Measurements from ENCODE around the gene NOXO1. TPM values are rescaled to one million over a fixed set of nuclear protein-coding genes. Genes with fewer than 3 reads are reported as not detected.

Gene NOXO1
- total RNA-seq (under 1 TPM; 0.56 to 0.99 TPM), total RNA-seq (0 to 1.6 (median 0.37) reads per million in 172 experiments)
- 0.32 TPM for polyA plus RNA-seq (2013, experiment 1 of 2)
- polyA plus RNA-seq (2013, experiment 2 of 2): 0.37 TPM

DNA sequence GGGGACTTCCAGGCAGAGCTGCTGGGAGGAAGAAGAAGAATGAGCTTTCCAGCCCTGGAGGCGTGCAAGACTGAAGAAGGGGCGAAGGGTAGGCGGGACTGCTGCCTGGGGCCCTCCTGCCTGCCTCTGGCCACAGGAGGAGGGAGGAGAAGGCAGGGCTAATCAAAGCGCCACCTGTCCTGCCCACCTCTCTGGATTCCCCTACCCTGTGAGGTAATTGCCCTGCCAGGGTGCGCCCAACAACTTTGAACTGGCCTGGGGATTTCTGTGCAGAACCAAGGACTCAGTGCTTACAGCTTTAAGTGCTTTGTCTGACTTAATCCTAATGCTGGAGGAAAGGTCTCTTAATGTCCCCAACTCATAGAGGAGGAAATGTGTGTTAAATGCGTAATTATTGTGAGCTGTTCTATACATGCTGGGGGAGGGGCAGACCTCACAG is at the start of gene NOXO1:
Gene NOXO1 (minus strand): TSS at position 72 of the 439 bp plus-strand sequence. CDS start 290 bp downstream, outside the sequence.
- ChIA-PET POLR2A (interaction anchor here (0.6 to 6.8 kb wide), 3 partner anchors 10 to 17 kb away, joined by 3 to 62 read pairs (median 5); partner anchors contain the start of genes RPS2 and TBL3), CTCF (no interaction called here)
- Histone ChIP-seq H3K4me1 (ENCODE audit: insufficient read depth, low read length) (peaks cover 49% of the 10 kb centered on the region), H3K4me3 (ENCODE audit: low read length) (no peak within 1 kb of the TSS), H3K9me3 (ENCODE audit: control insufficient read depth in 1 of 2, insufficient read depth in 1 of 2, low read length in 2 of 2) (peaks cover 0 to 24% of the 10 kb centered on the region in 2 experiments), H3K36me3 (ENCODE audit: insufficient read depth, low read length) (peaks cover 34% of the 10 kb centered on the region), H3K27me3 (ENCODE audit: control insufficient read depth in 1 of 2, insufficient read depth in 2 of 2, low read length in 2 of 2) (peaks cover 32 to 40% of the 10 kb centered on the region in 2 experiments), H3K27ac (ENCODE audit: low read depth in 1 of 2, low read length in 2 of 2) (no peak within 1 kb of the TSS)
- peaks cover 20% of the 10 kb centered on the region for H3K4me1 Mint-ChIP-seq (ENCODE audit: low read depth)
- peak within 1 kb of the TSS; percentile 84 for H3K4me3 Mint-ChIP-seq
- peaks cover 18% of the 10 kb centered on the region for H3K36me3 Mint-ChIP-seq (ENCODE audit: low read depth)
- ATAC-seq (ENCODE audit: poor library complexity) (no peak), DNase-seq (peak in 2 of 14 experiments; percentile 59)
- intact Hi-C loops (cut with DNase I, micrococcal nuclease): no loop called here
- peaks cover 28% of the 10 kb centered on the region for H3K27me3 Mint-ChIP-seq
- no peak within 1 kb of the TSS for H3K27ac Mint-ChIP-seq
- no peaks in the 10 kb centered on the region for H3K9me3 Mint-ChIP-seq
- TF ChIP-seq CTCF (IDR thresholded peaks at IDR 0.05): no peak

- Mint-ChIP-seq H3K4me3 (no peak overlapping the region), H3K4me1 (ENCODE audit: low read depth) (peaks cover 6% of the 10 kb centered on the region), H3K27me3 (no peaks in the 10 kb centered on the region), H3K27ac (no peak overlapping the region), H3K9me3 (no peaks in the 10 kb centered on the region), H3K36me3 (ENCODE audit: low read depth) (no peaks in the 10 kb centered on the region)
- CTCF ChIA-PET: no interaction called here
- intact Hi-C loops (cut with DNase I, micrococcal nuclease): no loop called here
- H3K27ac ChIP-seq (ENCODE audit: low read depth in 1 of 2, low read length in 2 of 2): no peak overlapping the region
- peaks cover 0 to 2% of the 10 kb centered on the region in 2 experiments for H3K27me3 ChIP-seq (ENCODE audit: control insufficient read depth in 1 of 2, insufficient read depth in 2 of 2, low read length in 2 of 2)
- H3K4me1 ChIP-seq (ENCODE audit: insufficient read depth, low read length): peaks cover 22% of the 10 kb centered on the region
- POLR2A ChIA-PET: no interaction called here
- no peak overlapping the region for H3K4me3 ChIP-seq (ENCODE audit: low read length)
- H3K9me3 ChIP-seq (ENCODE audit: control insufficient read depth in 1 of 2, insufficient read depth in 1 of 2, low read length in 2 of 2): no peaks in the 10 kb centered on the region
- no peaks in the 10 kb centered on the region for H3K36me3 ChIP-seq (ENCODE audit: insufficient read depth, low read length)
- no peak for DNase-seq
- ATAC-seq (ENCODE audit: poor library complexity): no peak
- TF ChIP-seq CTCF (IDR thresholded peaks at IDR 0.05): no peak
Measured at GRCh38 chr16:2030036-2030435, 48.8 kb upstream of the NOXO1 start.

DNA sequence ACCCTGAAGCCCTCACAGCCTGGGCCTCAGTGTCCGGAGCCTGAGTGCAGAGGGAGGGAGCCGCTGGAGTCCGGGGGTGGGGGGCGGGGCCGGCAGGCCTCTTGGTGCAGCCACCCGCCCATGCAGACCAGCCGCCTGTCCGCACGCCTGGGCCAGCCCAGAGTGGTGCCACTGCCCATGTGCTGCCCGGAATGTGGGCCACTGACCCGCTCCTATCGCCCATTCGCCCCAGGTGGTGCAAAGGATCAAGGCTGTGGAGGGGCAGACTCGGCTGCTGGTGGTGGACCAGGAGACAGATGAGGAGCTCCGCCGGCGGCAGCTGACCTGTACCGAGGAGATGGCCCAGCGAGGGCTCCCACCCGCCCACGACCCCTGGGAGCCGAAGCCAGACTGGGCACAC is 48.1 kb upstream of the NOXO1 start:
- Mint-ChIP-seq H3K27ac (no peak overlapping the region), H3K36me3 (ENCODE audit: low read depth) (no peaks in the 10 kb centered on the region), H3K4me3 (no peak overlapping the region), H3K4me1 (ENCODE audit: low read depth) (peaks cover 7% of the 10 kb centered on the region), H3K27me3 (no peaks in the 10 kb centered on the region), H3K9me3 (no peaks in the 10 kb centered on the region)
- intact Hi-C loops (cut with DNase I, micrococcal nuclease): loop anchor here in 1 of 2 experiments (5.0 to 10.0 kb wide), 2 partner anchors 225 to 458 kb away; partner anchors contain the start of gene ECI1
- ChIA-PET POLR2A (no interaction called here), CTCF (no interaction called here)
- Histone ChIP-seq H3K4me1 (ENCODE audit: insufficient read depth, low read length) (peaks cover 23% of the 10 kb centered on the region), H3K9me3 (ENCODE audit: control insufficient read depth in 1 of 2, insufficient read depth in 1 of 2, low read length in 2 of 2) (no peaks in the 10 kb centered on the region), H3K4me3 (ENCODE audit: low read length) (no peak overlapping the region), H3K27me3 (ENCODE audit: control insufficient read depth in 1 of 2, insufficient read depth in 2 of 2, low read length in 2 of 2) (peaks cover 0 to 2% of the 10 kb centered on the region in 2 experiments), H3K36me3 (ENCODE audit: insufficient read depth, low read length) (no peaks in the 10 kb centered on the region), H3K27ac (ENCODE audit: low read depth in 1 of 2, low read length in 2 of 2) (no peak overlapping the region)
- no peak for TF ChIP-seq CTCF (IDR thresholded peaks at IDR 0.05)
- DNase-seq (no peak), ATAC-seq (ENCODE audit: poor library complexity) (no peak)

Measured in CD4-positive, alpha-beta T cell (primary cell).